ENCODE measurements around the gene FUNDC2. TPM values are rescaled to one million over a fixed set of nuclear protein-coding genes. Genes with fewer than 3 reads are reported as not detected.
"Not testable (repeated sequence)": the region's sequence is repeated elsewhere in the genome, so short reads cannot be mapped to it uniquely, and the experiment has no call there.

Gene FUNDC2
- polyA plus RNA-seq, 2 of the 4 experiments (the other 2 are of a cell fraction): 63.5 to 159 TPM

DNA sequence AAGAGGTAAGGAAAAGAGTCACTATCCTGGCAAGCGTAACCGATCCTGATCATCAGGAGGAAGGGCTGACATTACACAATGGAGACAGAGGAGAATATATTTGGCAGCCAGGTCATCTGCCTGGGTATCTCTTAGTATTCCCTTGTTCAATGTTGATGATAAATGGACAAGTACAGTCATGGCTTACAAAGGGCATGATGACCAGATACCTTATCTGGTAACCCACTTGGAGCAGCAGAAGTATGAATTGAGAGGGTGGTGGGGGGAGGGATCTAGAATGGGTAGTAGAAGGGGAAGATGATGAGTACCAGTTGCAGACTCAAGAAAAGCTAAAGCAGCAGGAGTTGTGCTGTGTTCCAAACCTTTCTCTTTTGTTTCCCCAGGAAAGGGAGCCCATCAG, 21.5 kb upstream of the FUNDC2 start:
- no peak overlapping the region for H3K4me2 ChIP-seq
- no peak for FAIRE-seq
- CTCF ChIA-PET: interaction anchor here (1.1 kb wide), 1 partner anchor 12 kb away, joined by 3 read pairs; no protein-coding TSS in a partner anchor
- no peak for DNase-seq (ENCODE audit: low read depth in 1 of 2, low spot score in 1 of 2)
- 93% methylated on average over 2 of the region's 2 CpGs for WGBS (ENCODE audit: missing lambda C conversion rate)
- H3K9me3 ChIP-seq: no peaks in the 10 kb centered on the region
- no peak overlapping the region for H3K4me3 ChIP-seq
- H3K27ac ChIP-seq: no peak overlapping the region
- POLR2A ChIA-PET: no interaction called here
- no peak for ATAC-seq
- TF ChIP-seq FOSB (CRISPR knock-in tag; IDR thresholded peaks at IDR 0.05) (no peak), CBX2 (IDR thresholded peaks at IDR 0.05; ENCODE audit: borderline replicate concordance, low read depth) (no peak), KDM5A (IDR thresholded peaks at IDR 0.05) (no peak), SMC3 (IDR thresholded peaks at IDR 0.05) (no peak), RCOR1 (IDR thresholded peaks at IDR 0.05; ENCODE audit: low read depth, low read length) (no peak), SREBF2 (IDR thresholded peaks at IDR 0.05) (no peak), EHF (CRISPR knock-in tag; IDR thresholded peaks at IDR 0.05) (no peak), CHD4 (IDR thresholded peaks at IDR 0.05; ENCODE audit: borderline replicate concordance) (no peak), MYC (IDR thresholded peaks at IDR 0.05; ENCODE audit: borderline replicate concordance, low read length) (no peak)
- TF ChIP-seq, protein P1, sequence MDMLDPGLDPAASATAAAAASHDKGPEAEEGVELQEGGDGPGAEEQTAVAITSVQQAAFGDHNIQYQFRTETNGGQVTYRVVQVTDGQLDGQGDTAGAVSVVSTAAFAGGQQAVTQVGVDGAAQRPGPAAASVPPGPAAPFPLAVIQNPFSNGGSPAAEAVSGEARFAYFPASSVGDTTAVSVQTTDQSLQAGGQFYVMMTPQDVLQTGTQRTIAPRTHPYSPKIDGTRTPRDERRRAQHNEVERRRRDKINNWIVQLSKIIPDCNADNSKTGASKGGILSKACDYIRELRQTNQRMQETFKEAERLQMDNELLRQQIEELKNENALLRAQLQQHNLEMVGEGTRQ (IDR thresholded peaks at IDR 0.05): no peak
- TF ChIP-seq, protein P2, sequence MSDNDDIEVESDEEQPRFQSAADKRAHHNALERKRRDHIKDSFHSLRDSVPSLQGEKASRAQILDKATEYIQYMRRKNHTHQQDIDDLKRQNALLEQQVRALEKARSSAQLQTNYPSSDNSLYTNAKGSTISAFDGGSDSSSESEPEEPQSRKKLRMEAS (IDR thresholded peaks at IDR 0.05): no peak
- TF ChIP-seq, protein P3, sequence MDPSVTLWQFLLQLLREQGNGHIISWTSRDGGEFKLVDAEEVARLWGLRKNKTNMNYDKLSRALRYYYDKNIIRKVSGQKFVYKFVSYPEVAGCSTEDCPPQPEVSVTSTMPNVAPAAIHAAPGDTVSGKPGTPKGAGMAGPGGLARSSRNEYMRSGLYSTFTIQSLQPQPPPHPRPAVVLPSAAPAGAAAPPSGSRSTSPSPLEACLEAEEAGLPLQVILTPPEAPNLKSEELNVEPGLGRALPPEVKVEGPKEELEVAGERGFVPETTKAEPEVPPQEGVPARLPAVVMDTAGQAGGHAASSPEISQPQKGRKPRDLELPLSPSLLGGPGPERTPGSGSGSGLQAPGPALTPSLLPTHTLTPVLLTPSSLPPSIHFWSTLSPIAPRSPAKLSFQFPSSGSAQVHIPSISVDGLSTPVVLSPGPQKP (IDR thresholded peaks at IDR 0.05; ENCODE audit: low read depth, low read length): no peak
- TF ChIP-seq, protein P4, sequence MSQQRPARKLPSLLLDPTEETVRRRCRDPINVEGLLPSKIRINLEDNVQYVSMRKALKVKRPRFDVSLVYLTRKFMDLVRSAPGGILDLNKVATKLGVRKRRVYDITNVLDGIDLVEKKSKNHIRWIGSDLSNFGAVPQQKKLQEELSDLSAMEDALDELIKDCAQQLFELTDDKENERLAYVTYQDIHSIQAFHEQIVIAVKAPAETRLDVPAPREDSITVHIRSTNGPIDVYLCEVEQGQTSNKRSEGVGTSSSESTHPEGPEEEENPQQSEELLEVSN (IDR thresholded peaks at IDR 0.05; ENCODE audit: borderline replicate concordance, low read depth): no peak
- TF ChIP-seq, protein P5, sequence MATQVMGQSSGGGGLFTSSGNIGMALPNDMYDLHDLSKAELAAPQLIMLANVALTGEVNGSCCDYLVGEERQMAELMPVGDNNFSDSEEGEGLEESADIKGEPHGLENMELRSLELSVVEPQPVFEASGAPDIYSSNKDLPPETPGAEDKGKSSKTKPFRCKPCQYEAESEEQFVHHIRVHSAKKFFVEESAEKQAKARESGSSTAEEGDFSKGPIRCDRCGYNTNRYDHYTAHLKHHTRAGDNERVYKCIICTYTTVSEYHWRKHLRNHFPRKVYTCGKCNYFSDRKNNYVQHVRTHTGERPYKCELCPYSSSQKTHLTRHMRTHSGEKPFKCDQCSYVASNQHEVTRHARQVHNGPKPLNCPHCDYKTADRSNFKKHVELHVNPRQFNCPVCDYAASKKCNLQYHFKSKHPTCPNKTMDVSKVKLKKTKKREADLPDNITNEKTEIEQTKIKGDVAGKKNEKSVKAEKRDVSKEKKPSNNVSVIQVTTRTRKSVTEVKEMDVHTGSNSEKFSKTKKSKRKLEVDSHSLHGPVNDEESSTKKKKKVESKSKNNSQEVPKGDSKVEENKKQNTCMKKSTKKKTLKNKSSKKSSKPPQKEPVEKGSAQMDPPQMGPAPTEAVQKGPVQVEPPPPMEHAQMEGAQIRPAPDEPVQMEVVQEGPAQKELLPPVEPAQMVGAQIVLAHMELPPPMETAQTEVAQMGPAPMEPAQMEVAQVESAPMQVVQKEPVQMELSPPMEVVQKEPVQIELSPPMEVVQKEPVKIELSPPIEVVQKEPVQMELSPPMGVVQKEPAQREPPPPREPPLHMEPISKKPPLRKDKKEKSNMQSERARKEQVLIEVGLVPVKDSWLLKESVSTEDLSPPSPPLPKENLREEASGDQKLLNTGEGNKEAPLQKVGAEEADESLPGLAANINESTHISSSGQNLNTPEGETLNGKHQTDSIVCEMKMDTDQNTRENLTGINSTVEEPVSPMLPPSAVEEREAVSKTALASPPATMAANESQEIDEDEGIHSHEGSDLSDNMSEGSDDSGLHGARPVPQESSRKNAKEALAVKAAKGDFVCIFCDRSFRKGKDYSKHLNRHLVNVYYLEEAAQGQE (IDR thresholded peaks at IDR 0.05): no peak
- TF ChIP-seq, protein P6, sequence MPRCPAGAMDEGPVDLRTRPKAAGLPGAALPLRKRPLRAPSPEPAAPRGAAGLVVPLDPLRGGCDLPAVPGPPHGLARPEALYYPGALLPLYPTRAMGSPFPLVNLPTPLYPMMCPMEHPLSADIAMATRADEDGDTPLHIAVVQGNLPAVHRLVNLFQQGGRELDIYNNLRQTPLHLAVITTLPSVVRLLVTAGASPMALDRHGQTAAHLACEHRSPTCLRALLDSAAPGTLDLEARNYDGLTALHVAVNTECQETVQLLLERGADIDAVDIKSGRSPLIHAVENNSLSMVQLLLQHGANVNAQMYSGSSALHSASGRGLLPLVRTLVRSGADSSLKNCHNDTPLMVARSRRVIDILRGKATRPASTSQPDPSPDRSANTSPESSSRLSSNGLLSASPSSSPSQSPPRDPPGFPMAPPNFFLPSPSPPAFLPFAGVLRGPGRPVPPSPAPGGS (IDR thresholded peaks at IDR 0.05): no peak
- no peaks in the 10 kb centered on the region for H3K4me1 ChIP-seq

DNA sequence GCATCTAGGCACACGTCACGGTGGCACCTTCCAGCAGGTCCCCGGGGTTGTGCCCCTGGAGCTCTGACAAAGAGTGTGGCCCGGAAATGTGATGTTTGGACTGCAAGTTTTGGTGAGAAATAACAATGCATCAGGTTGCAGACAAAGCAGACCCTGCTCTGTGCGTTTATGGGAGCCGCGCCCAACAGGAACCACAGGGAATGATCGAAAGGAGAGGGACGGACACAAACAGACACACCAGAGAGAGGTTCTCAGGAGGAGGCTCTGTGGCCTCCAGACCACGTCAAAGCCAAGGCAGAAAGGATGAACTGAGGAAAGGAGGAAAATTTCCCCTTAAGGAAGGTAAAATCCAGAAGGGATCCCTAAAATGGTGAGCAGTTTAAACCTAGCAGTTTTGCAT, 20.3 kb upstream of the FUNDC2 start:
- peak; percentile 100 for FAIRE-seq
- POLR2A ChIA-PET; H3K9me3 ChIP-seq; DNase-seq (ENCODE audit: low read depth in 1 of 2, low spot score in 1 of 2); H3K4me3 ChIP-seq; H3K27ac ChIP-seq; H3K4me2 ChIP-seq; H3K4me1 ChIP-seq; ATAC-seq: not testable (repeated sequence)
- CTCF ChIA-PET: interaction anchor here (1.1 kb wide), 1 partner anchor 20 kb away, joined by 3 read pairs; no protein-coding TSS in a partner anchor
- no CpG with 5 or more reads among the region's 10 CpGs for WGBS (ENCODE audit: missing lambda C conversion rate)

DNA sequence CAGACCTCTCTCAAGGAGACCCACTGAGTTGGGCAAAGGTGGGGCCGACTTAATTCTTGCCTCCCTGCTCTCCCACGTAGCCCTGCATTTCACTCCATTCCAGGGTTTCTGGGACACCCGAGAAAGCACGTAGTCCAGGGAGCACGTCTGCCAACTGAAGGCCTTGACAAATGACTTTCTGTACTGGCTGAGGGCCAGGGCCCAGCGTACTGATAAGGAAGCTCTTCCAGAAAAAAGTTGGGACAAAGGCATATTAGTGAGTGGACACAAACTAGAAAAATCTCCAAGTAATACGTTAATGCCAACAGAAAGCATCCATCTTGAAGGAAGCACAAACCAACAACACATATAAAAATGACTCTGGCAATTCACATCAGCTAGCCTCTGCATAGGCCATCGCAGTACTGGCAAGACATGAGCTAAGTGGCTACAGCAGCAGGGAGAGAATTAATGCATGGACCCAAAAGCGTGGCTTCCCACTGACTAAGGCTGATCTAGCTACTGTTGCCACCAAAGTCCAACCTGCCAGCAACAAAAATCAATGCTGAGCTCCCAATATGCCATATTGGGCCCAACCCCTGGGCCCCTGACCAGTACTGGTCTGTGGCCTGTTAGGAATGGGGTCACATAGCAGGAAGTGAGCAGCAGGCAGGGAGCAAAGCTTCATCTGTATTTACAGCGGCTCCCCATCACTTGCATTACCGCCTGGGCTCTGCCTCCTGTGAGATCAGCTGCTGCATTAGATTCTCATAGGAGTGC, 19.6 kb upstream of the FUNDC2 start:
- ATAC-seq; H3K4me1 ChIP-seq; POLR2A ChIA-PET; DNase-seq (ENCODE audit: low read depth in 1 of 2, low spot score in 1 of 2); H3K27ac ChIP-seq; H3K9me3 ChIP-seq; H3K4me3 ChIP-seq; H3K4me2 ChIP-seq: not testable (repeated sequence)
- CTCF ChIA-PET: interaction anchor here (0.9 to 1.1 kb wide), 2 partner anchors 18 to 21 kb away, joined by 3 read pairs; no protein-coding TSS in a partner anchor
- peak; percentile 74 for FAIRE-seq
- 71% methylated on average over 6 of the region's 11 CpGs for WGBS (ENCODE audit: missing lambda C conversion rate)

DNA sequence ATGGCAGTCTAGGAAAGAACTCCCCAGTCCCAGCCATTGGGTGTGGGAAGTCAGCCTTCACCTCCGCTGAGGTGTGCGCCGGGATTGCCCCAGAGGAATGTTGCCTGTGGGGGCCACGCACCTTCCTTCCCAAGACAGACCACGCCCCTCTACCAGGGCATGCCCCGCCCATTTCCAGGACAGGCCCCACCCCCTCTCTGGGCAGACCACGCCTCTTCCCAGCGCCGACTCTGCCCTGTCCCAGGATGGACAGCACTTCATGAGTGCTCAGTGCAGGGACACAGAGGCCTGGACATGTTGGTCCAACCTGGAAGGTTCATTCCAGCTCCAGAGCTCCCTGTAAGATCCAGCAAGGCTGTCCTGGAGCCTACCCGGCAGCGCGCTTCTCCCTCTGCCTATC, 18.1 kb upstream of the FUNDC2 start:
- H3K4me3 ChIP-seq; DNase-seq (ENCODE audit: low read depth in 1 of 2, low spot score in 1 of 2); H3K27ac ChIP-seq; H3K4me2 ChIP-seq; CTCF ChIA-PET; H3K9me3 ChIP-seq; H3K4me1 ChIP-seq; POLR2A ChIA-PET; FAIRE-seq: not testable (repeated sequence)
- peak; percentile 70 to 82; a peak in 4 of 6 replicates for ATAC-seq
- 97% methylated on average over 3 of the region's 12 CpGs for WGBS (ENCODE audit: missing lambda C conversion rate)
